NOMO-1 (cell line): ENCODE data around the gene TMTC2.
A peak's percentile ranks its signal among the peaks of the same experiment; 100 is the strongest.

Experiments
- DNase-seq, 2 experiments: peaks; one replicate each; lab custom pipeline; 2025; ENCODE audit not compliant: unreplicated experiment in 2 of 2; lab: John Stamatoyannopoulos, UW

The TMTC2 gene

DNA sequence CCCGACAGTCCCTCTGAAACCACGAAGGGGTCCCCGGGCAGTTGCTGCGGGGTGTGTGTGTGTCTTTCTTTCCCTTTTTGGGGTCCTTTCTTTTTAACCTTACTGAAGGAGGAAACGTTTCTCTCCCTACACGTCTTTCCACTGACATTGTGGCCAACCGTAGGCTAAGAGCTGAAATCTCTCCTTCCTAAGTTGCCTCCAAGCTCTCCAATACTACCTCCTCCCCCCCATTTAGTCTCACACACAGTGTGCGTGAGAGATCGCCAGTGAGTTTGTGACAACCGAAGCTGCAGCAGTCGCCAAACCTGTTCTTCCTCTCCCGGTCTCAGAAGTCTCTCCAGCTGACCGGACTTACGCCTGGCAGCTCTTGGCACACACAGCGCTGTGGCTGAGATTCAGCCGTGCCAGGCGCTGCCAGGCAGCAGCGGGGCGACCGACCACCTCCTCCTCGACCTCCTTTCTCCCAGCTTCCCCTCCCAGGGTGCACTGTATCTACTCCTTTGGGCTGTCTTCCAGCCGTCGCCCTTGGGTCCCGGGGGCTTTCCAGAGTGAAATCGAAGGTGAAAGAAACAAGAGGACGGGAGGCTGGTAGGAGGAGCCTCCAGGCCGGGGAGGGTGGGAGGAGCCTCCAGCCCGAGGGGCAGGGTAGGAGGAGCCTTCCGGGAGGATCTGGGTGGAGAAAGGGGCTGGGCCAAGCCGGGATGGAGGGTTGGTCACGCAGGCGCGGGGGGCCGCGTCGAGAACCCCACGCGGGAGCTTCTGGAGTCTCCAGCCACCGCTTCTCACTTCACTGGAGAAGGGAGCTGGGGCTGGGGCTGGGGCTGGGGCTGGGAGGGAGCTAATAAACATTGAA lies at the start of gene TMTC2:
Gene TMTC2, plus strand, starts transcription at position 739 of the 853 bp plus-strand sequence.
- peak; percentile 81 for DNase-seq

DNA sequence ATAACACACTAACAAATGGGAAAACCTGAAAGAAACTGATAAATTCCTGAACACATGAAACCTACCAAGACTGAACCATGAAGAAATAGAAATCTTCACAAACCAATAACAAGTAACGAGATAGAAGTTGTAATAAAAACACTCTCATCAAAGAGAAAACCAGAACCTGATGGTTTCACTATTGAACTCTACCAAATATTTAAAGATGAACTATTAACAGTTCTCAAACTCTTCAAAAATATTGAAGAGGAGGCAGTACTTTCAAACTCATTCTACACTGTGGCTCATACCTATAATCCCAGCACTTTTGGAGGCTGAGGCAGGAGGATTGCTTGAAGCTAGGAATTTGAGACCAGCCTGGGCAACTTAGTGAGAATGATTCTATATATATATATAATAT lies 48.4 kb upstream of the TMTC2 start:
- DNase-seq, result no peak

DNA sequence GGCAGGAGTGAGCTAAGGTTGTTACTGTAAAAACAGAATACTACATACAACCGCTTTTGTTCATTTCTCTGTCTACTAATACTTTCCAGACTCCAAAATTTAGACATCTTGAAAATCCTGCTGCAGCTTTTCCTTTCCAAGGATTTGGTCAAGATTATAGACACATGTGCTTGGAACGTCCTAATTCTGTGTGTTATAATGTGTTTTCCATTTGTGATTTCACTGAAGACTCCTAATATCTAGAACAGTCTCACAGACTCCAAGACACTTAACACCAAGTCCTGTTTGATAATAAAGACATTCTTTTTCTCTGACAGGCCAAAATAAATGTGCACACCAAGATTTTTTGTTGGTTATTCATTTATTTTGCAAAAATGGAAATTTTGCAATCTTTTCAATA lies 41.8 kb upstream of the TMTC2 start:
- no peak for DNase-seq

DNA sequence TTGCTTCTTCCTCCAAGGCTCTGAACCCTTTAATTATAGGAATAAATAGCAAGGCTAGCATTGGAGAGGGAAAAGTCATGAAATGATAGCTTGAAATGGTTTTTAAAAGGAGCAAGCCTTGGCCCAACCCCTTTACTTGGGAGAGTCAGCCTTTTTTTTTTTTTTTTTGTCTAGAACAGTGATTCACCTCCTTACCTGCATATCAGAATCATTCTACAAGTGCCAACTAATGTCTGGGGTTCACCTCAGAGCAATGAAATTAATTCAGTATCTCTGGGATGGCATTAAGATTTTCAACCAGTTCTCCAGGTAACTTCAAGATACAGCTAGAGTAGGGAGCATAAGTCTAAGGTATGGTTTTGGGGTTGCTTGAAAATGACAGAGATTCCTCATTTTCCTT lies 41.3 kb upstream of the TMTC2 start:
- DNase-seq, result no peak

DNA sequence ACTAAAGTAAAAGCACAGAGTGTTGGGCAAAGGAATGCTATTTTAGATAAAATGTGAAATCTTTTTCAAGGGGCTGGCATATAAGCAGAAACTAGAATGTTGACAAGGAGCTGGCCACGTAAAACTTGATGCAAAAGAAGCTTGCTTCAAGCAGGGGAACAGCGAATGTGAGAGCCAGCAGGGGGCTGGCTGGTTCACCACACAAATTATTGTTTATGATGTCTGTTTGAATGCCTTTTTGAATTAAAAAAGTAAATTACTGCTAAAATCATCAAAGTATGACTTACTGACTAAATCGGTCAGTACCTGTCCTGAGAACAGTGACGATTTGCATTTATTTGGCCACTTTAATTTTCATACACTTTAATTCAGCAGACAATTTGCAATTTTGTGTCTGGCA lies 38.9 kb upstream of the TMTC2 start:
- DNase-seq, result no peak

DNA sequence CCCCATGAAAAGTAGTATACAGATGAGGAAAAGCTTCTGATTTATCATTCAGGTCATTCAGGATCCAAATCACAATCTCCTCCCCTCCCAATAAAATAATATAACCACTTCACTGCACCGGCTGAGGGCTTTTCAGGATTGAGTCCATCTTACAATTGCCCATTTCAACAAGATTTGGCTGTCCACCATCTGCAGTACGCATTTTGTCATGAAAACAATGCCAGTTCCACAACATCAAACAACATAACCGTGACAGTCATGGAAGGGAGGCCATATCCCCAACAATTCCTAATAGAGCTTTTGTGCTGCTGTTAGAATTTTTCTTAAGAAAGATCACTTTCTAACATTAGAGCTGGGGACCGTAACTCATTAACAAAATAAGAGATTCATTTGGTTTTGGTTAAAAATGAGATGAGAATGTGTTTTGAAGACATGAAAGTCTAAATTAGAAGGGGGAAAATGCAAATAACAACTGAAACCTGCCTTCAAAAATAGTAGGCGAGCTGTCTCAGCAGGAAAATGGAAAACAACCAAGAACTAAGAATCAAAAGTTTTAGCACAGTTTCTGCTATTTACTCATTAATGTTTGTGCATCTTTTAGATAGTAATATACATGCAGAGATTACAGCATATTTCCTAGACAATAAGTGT lies 38.3 kb upstream of the TMTC2 start:
- no peak for DNase-seq

DNA sequence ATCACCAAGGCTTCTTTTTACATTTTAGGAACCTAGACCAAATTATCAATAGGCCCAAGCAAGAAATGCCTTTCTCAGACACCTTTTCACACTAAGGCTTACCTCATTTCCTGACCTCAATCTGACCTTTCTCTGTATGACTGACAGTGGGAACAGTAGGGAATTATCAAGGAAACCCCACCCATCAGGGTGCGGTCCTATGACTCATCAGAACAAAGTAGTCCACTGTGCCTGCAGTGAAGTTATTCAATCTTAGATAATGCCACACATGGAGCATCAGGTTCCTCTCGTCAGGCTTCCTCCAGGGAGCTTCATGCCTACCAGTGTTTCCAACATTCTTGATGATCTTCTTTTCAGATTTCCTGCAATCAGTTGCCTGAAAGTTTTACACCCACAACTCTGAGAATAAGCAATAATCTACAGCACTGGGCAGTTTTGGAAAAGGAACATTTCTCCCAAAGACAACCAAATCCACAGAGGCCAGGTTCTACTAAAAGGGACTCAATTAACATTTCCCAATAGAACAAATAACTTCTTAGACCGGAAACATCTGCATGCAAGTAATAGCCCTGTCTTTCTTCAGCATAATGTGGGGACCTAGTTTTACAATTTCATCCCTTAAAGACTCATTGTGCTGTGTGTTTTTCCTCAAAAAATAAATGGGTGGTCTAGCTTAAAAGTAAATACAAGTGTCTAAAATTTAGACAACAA lies 35.9 kb upstream of the TMTC2 start:
- peak in 1 of 2 experiments; percentile 8 for DNase-seq

DNA sequence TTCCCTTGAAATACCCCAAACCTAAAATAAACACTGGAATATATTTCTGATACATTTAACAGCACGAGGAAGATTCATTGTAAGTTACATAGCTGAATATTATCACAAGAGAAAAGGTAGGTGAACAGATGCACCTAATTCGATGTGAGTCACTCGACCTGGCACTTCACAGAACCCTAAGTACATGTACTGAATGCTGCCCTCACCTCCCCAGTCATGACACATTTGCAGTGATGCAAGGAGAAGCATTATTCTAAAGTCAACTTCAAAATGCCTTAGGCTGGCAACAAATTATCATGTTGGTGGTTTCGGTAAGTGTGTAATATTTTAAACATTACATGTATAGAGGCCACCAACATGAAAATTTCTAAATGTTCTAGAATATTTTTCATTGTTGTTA lies 35.2 kb upstream of the TMTC2 start:
- no peak for DNase-seq

DNA sequence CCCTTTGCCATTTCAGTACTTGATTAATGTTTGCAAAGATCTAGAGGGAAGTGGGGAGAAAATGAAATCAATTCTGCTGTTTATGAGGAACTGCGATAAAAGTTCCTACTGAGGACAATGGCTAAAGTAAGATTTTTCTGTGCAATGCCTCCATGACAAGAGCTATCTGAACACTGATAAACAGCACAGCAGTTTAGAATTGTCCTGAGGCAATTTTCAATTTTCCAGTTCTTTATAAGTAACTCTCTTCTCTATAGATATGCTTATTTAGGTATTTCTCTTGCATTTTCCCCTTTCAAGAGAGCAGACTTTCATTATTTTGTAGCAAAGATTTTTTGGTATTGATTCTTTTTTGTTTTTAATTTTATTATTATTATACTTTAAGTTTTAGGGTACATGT lies 34.6 kb upstream of the TMTC2 start:
- peak in 1 of 2 experiments; percentile 9 for DNase-seq

DNA sequence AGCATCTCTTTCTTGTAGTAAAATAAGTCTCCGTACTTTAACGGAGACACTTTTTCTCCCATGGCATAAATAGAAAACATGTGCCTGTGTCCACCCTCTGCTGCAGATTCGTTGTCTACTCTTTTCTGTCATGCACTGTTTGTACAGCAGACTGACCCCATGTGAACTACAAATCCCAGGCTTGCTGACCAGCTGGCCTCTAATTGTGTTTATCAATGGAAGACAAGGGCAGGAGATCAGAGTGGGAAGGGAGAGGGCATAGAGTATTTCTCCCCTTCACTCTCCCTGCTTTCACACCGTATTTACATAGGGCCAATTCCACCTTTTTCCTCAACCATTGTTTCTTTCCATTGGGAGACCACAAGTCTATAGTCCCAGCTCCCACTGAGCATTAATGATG lies 31.0 kb upstream of the TMTC2 start:
- DNase-seq, result no peak

DNA sequence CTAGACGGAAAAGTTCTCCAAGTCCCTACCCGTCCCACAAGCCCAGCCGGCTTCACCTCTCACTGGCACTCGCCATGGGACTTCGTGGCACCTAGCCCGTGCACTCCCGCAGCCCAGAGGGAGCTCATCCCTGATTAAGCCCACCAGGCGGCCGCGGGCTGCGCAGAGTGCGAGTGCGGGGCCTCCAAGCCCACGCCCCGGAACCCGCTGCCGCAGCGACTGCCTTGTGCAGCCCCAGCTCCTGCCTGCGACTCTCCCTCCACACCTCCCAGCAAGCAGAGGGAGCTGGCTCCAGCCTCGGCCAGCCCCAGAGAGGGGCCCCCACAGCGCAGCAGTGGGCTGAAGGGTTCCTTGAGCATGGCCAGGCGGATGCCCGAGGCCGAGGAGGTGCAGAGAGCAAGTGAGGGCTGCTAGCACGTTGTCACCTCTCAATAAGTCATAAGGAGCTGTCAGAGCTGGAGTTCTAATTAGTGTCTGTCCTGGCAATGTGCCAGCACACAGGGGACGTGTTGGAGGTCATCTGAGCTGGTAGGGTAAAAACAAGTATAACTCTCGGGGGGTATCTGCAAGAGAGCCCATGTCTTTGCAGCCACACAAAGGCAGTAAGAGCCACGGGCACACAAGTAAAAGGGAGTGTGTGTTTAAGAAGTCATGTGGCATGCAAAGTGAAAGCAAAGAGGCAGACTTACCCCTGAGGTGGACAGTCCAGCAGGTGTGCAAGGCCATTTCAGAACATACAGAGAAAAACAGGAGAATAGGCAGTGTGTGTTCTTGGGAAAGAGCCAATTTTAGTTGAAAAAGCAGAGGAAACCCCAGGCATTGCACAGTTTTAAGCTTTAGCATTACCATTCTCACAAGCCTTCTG lies 27.1 kb upstream of the TMTC2 start:
- DNase-seq, result no peak

DNA sequence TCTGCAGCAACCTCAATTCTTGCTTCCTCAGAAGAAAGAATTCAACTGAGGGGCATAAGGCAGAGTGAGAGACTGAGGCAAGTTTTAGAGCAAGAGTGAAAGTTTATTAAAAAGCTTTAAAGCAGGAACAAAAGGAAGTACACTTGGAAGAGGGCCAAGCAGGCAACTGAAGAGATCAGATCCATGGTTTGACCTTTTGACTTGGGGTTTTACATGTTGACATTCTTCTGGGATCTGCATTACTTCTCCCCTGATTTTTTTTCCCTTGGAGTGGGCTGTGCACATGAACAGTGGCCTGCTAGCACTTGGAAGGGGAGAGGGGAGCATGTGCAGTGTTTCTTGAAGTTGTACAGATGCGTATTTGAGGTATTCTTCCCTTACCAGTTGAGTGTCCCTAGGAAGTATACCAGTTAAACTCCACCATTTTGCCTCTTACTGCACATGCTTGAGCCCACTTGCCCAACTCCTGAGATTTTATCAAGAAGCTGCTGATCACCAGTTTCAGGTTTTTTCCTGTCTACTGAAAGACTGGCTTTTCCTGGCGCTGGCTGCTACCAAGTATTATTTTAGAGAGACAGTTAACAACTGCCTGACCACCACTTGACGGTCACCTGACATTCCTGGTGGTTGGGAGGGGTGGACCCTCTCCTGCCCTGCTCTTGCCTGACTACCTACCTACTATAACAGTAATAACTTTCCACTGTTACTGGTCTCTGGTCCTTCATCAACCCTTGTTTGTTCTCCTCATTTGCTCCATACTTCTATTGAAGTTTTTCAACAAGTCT lies 26.0 kb upstream of the TMTC2 start:
- no peak for DNase-seq

DNA sequence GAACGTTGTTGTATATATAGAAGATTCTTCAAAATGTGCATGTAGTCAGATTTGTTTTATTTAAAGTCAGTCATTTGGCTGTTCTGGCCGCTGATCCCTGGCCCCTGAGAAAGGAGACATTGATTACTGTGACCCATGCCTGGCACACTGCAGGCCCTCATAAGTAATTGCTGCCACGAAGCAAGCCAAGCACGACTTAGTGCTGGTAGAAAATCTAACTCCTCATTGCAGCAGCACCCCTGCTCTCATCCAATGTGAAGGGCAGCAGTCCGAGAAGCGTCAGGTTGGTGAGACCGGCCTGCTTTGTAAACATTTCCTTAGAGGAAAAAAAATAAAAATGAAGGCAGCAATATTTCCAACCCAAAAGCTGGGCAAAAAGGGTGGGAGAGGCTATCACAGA lies 22.8 kb upstream of the TMTC2 start:
- no peak for DNase-seq

DNA sequence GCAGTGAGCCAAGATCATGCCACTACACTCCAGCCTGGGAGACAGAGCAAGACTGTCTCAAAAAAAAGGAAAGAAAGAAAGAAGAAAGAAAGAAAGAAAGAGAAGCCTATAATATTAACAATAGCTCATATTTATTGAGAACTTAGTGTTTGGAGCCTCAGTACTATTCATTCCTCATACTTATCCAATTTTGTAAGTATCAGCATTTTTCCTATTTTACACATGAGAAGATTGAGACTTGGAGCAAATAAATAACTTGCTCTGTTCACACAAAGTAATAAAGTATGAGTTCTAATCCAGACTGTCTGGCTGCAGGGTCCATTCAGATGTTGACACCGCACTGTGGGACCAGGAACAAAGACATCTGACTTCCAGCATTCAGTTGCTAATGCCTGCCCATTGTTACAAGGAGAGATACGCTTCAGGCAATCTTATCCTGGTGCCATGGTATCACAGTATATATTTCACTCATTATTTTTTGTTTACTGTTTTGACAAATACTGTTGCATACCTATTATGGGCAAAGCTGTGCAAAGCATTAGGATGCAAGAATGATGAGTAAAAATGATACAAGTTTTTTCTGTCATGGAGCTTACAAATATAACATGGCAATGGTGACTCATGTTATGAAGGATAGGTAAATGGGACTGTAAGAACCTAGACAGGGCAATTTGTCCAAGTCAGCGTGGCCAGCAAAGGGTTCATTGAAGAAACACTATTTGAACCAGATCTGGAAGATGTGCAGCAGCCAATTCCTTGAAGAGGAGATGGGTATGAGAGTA lies 21.4 kb upstream of the TMTC2 start:
- DNase-seq, result no peak

DNA sequence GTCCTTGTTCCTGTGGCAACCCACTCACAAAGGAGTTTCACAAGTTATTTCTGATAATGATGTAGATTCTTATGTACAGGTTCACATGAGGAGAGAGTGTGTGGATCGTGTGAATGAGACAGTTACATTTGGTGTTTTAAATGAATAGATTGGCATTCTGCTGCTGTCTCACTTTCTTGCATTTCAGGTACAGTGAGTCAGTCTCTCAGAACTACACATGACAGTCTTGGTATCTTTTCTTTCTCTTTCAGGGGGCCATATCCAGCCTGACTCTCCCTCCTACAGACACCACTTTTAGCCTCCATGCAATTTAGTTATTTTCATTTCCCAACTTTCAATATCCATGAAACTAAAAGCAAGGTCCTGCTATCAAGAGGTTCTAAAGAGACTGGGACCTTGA lies 19.9 kb upstream of the TMTC2 start:
- DNase-seq, result no peak

DNA sequence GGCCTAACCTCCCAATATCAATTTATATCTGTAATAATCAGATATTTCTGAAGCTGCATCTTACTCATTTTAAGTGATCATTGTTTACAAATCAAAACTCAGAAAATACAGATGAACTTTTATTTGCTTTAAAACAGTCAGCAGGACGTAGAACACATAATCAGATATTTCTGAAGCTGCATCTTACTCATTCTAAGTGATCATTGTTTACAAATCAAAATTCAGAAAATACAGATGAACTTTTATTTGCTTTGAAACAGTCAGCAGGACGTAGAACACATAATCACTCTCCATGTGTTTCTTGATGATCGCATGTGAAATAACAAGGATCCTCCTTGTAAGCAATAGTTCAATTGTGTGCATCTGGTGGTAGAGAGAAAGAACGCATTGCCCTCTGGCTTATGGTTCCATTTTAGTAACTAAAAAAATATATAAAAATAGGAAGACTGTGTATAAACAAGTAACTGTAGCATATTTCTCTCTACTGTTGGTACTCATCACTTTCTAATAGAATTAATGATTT lies 15.0 kb upstream of the TMTC2 start:
- no peak for DNase-seq

DNA sequence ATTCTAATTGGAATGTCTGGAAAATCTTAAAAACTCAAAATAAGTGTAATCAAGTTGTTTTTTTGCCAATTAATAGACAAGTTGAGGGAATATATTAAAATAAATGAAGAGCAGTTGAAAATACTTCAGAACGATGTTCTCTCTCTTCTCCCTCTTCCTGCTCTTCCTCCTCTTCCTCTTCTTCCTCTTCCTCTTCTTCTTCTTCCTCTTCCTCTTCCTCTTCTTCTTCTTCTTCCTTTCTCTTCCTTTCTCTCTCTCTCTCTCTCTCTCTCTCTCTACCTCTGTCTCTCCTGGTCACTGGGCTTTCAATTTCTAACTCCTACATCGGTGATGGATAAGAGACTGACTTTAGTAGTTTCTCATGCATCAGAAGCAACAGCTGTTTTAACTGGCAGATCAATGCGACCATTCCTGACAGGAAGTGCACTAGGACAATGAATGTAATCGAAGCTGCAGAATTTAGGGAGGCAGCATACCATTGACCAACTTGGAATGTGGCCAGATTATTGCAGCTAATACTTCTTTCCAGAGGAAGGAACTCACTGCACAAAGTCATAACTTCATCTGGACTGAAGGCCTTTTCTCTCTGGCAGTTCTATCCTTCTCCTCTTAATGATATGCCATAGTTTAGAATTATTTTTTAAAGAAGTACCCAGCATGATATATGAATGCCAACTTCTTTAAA lies 13.8 kb upstream of the TMTC2 start:
- DNase-seq, result no peak

DNA sequence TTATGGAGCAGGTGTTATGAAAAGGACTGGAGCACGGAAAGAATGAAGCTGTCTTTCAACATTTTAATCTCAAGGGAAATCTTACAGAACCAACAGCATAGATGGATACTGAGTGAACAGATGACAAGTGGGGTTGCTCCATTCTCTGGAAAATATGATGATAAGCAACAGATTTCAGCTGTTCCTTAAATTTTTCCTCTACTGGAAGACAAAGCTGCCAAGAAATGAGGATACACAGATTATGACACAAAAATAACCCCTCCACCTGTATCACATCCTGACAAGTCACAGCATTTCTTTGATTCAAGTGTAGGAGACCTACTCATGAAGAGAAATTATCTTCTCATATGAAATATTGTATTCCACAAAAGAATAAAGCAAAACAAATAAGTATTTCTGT lies 13.0 kb upstream of the TMTC2 start:
- no peak for DNase-seq
